Muscle layer of colon (tissue), 2 donors: ENCODE data around the gene CA12.

ENCODE experiments used
- H3K27ac ChIP-seq: one replicate; pipeline ENCODE4 v1.7.0; 2013; ENCODE audit warnings: low read depth, mild to moderate bottlenecking, low read length, moderate library complexity
- H3K27me3 ChIP-seq, 2 donors: one replicate each; pipeline ENCODE4 v1.7.0; 2013; ENCODE audit warnings: low read length in 2 of 2, mild to moderate bottlenecking in 2 of 2; ENCODE audit not compliant: insufficient read depth in 2 of 2, control insufficient read depth in 1 of 2
- H3K36me3 ChIP-seq: one replicate; pipeline ENCODE4 v1.7.0; 2013; ENCODE audit warnings: mild to moderate bottlenecking, low read length; ENCODE audit not compliant: insufficient read depth
- H3K4me1 ChIP-seq: one replicate; pipeline ENCODE4 v1.7.0; 2013; ENCODE audit warnings: mild to moderate bottlenecking, low read length; ENCODE audit not compliant: insufficient read depth
- H3K4me3 ChIP-seq, 2 donors: one replicate each; pipeline ENCODE4 v1.7.0; 2013; ENCODE audit warnings: low read length in 2 of 2, low read depth in 1 of 2, mild to moderate bottlenecking in 1 of 2, moderate library complexity in 1 of 2
- H3K9ac ChIP-seq: one replicate; pipeline ENCODE4 v1.7.0; 2013; ENCODE audit warnings: low read length
- H3K9me3 ChIP-seq: one replicate; pipeline ENCODE4 v1.7.0; 2013; ENCODE audit warnings: mild to moderate bottlenecking, low read length
- donor health status: abdominal sarcoma.
- donor health status: Adenocarcinoma of cecum.

CA12 gene

GRCh38 chr15:63340353-63340752 is 41.3 kb downstream of the CA12 start:
- Histone ChIP-seq H3K36me3 (no peaks in the 10 kb centered on the region), H3K4me3 (no peak overlapping the region), H3K9ac (no peak overlapping the region), H3K4me1 (no peaks in the 10 kb centered on the region), H3K9me3 (no peaks in the 10 kb centered on the region), H3K27ac (no peak overlapping the region), H3K27me3 (no peaks in the 10 kb centered on the region)

DNA sequence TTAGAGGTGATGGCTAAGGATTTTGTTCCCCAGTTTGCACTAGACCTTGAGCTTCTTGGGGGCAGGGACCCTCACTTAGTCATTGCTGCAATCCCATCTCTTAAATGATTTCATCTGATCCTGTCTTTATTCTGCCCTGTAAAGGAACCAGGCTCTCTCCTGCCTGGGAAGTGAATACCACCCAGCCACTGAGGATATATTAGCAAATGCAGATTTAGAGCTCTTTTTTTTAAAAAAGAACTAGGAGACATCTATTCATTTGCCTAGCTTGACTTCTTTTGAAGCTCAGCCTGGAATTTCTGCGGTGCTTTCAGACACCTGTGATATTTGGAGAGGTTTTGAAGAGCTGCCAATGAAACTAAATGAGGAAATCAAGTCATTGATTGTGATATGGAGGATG is 41.8 kb downstream of the CA12 start:
- Histone ChIP-seq H3K4me1 (no peaks in the 10 kb centered on the region), H3K27ac (no peak overlapping the region), H3K9me3 (no peaks in the 10 kb centered on the region), H3K36me3 (no peaks in the 10 kb centered on the region), H3K9ac (no peak overlapping the region), H3K27me3 (no peaks in the 10 kb centered on the region), H3K4me3 (no peak overlapping the region)

DNA sequence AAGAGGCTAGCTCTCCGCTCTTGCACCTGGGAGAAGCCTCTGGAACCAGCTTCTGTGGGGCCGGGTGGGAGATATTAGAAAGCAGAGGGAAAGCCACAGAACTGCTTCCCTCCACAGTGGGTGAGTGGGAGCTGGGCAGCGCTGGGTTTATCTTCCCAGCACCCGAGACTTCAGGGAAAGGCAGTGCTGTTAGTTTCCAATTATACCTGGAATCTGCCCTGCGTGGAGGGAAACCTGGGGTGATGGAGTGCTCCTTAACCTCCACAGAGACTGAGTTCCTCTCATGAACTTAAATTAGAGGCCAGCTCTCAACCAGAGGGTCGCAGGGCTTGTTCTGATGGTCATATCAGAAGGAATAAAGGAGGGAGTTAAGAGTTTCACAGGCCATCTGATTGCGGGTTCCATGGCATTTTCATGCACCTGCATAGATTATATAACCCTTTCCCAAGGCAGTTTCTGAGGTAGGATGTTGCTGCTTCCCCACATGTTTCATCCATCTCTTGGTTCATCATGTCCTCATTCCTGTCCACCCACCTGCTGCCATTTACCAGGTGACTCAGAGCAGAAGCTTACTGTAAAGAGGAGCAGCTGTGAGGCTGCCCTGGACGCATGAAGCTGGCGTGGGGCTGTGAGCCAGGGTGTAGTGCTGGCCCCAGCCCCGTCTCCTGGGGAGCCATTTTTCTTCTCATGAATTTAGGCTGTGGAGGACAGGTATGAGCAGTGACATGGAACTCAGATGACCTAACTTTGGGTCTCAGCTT is 42.5 kb downstream of the CA12 start:
- Histone ChIP-seq H3K4me3 (no peak overlapping the region), H3K9ac (no peak overlapping the region), H3K27ac (no peak overlapping the region), H3K9me3 (no peaks in the 10 kb centered on the region), H3K36me3 (no peaks in the 10 kb centered on the region), H3K4me1 (no peaks in the 10 kb centered on the region), H3K27me3 (no peaks in the 10 kb centered on the region)

GRCh38 chr15:63338170-63338569 is 43.5 kb downstream of the CA12 start:
- Histone ChIP-seq H3K36me3 (no peaks in the 10 kb centered on the region), H3K9me3 (no peaks in the 10 kb centered on the region), H3K27ac (no peak overlapping the region), H3K27me3 (no peaks in the 10 kb centered on the region), H3K9ac (no peak overlapping the region), H3K4me1 (no peaks in the 10 kb centered on the region), H3K4me3 (no peak overlapping the region)

GRCh38 chr15:63337046-63337445 is 44.6 kb downstream of the CA12 start:
- Histone ChIP-seq H3K36me3 (no peaks in the 10 kb centered on the region), H3K9ac (no peak overlapping the region), H3K4me3 (no peak overlapping the region), H3K27ac (no peak overlapping the region), H3K4me1 (peaks cover 5% of the 10 kb centered on the region), H3K27me3 (no peaks in the 10 kb centered on the region), H3K9me3 (no peaks in the 10 kb centered on the region)

DNA sequence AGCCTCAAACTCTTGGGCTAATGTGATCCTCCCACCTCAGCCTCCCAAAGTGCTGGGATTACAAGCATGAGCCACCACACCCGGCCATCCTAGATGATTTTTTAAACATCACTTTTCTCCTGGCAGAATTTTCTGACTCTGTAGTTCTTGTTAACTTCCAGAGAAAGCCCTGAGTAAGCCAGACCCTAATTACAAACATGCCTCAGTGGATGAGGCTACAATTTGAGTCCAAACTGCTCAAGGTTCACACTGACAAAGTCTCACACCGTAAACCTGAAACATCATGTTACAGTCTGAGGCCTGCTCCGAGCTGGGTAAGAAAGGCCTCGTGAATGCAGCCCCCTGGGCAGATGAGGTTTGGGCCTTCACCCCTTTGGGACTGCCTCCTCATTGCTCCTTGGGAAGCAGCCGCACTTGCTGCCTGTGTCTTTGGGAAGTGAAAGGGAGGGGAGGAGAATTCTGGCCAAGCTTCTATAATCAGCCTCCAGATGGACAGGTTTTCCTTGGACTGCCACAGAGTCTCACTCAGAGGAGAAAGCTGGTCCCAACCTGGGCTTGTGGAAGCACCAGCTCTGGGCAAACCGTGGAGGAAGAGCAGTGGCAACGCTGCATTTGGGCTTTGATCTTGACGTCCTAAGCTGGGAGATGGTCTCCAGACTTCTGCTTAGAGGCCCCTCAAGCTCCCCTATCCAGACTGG is 46.0 kb downstream of the CA12 start:
- no peak overlapping the region for H3K9ac ChIP-seq
- no peak overlapping the region for H3K4me3 ChIP-seq
- no peaks in the 10 kb centered on the region for H3K9me3 ChIP-seq
- H3K27me3 ChIP-seq, result no peaks in the 10 kb centered on the region
- H3K36me3 ChIP-seq, result no peaks in the 10 kb centered on the region
- peaks cover 15% of the 10 kb centered on the region for H3K4me1 ChIP-seq
- no peak overlapping the region for H3K27ac ChIP-seq

DNA sequence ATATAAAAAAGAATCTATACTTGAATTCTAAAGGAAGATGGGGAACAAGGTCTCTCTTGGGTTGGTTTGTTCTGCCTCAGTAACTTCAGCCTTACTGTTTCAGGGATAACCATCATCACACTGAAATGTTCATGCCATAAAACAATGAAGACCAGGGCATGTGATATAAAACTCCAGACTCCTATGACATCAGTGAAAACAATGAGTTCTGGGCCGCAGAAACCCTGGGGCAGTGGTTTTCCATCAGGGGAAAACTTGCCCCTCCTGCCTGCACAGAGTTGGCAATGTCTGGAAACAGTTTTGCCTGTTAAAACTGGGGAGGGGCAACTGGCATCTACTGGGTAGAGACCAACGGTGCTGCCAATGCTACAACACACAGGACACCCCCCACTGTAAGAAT is 46.8 kb downstream of the CA12 start:
- no peaks in the 10 kb centered on the region for H3K9me3 ChIP-seq
- H3K4me3 ChIP-seq, result no peak overlapping the region
- no peaks in the 10 kb centered on the region for H3K27me3 ChIP-seq
- no peak overlapping the region for H3K27ac ChIP-seq
- H3K4me1 ChIP-seq, result peaks cover 18% of the 10 kb centered on the region
- H3K36me3 ChIP-seq, result no peaks in the 10 kb centered on the region
- H3K9ac ChIP-seq, result no peak overlapping the region

DNA sequence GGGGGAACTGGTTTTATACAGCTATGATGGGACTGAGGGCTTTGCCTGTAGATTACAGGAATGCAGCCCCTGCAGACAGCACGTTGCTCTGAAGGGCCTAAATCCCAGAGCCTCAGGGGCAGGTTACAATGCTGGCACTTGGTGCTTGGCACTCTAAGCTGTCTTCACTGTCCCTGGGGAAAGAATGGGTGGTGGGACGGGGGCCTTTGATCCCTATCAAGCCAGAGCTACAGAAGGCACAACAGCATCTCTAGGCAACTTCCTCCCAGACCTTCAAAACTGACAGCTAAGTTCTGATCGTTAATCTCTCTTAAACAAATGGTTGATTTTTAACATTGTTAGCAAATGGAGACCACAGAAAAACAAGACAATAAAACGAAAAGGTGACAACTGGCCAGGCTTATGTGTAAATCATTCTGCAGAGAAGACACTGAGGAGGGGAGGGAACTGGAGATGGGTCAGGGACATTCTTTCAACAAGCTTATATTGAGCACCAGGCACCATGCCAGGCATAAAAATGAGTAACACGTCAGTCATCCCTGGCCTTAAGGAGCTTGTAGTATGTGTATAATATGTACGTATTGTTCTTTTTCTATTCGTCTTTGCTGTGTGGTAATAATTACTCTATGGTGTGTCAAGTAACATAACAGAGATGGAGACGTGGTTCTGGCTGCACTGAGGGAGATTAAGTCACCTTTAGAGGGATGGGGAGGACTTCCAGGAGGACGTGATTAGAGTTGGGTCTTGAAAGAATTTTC is 49.1 kb downstream of the CA12 start:
- Histone ChIP-seq H3K27ac (no peak overlapping the region), H3K36me3 (no peaks in the 10 kb centered on the region), H3K27me3 (no peaks in the 10 kb centered on the region), H3K9ac (no peak overlapping the region), H3K4me1 (peaks cover 18% of the 10 kb centered on the region), H3K9me3 (no peaks in the 10 kb centered on the region), H3K4me3 (no peak overlapping the region)

DNA sequence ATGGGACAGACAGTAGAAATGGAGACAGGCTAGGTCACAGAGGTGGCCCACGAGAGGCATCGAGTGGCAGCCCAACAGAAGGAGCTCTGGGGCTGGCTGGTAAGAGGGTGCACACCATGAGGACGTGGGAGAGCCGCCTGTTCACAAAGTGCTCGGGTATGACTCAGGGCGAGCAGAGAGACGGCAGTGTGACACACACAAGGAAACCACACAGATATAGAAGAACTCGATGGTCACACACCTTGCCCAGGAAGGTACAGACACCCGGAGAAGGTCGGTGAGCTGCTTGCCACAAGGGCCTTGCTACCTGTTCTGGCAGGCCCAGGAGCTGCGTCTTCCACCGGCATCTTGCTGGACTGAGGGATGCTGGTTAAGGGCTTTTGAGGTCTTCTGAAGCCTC is 50.2 kb downstream of the CA12 start:
- Histone ChIP-seq H3K27ac (peak overlapping the region; percentile 39), H3K9me3 (no peaks in the 10 kb centered on the region), H3K36me3 (no peaks in the 10 kb centered on the region)

GRCh38 chr15:63330926-63331325 is 50.7 kb downstream of the CA12 start:
- no peaks in the 10 kb centered on the region for H3K36me3 ChIP-seq
- H3K4me1 ChIP-seq, result peaks cover 18% of the 10 kb centered on the region
- H3K27me3 ChIP-seq, result no peaks in the 10 kb centered on the region
- no peak overlapping the region for H3K4me3 ChIP-seq
- no peaks in the 10 kb centered on the region for H3K9me3 ChIP-seq
- no peak overlapping the region for H3K9ac ChIP-seq
- no peak overlapping the region for H3K27ac ChIP-seq

More for the DNA sequence above, 50.2 kb downstream of the CA12 start:
- Histone ChIP-seq H3K4me3 (no peak overlapping the region), H3K27me3 (no peaks in the 10 kb centered on the region), H3K4me1 (peaks cover 18% of the 10 kb centered on the region), H3K9ac (no peak overlapping the region)

- Histone ChIP-seq H3K27me3 (no peaks in the 10 kb centered on the region), H3K27ac (no peak overlapping the region), H3K9me3 (no peaks in the 10 kb centered on the region), H3K36me3 (no peaks in the 10 kb centered on the region), H3K9ac (no peak overlapping the region), H3K4me3 (no peak overlapping the region), H3K4me1 (peaks cover 18% of the 10 kb centered on the region)
These were observed 51.9 kb downstream of the CA12 start for GRCh38 chr15:63329567-63330350.
